ENCODE data around the gene ENAH.

DNA sequence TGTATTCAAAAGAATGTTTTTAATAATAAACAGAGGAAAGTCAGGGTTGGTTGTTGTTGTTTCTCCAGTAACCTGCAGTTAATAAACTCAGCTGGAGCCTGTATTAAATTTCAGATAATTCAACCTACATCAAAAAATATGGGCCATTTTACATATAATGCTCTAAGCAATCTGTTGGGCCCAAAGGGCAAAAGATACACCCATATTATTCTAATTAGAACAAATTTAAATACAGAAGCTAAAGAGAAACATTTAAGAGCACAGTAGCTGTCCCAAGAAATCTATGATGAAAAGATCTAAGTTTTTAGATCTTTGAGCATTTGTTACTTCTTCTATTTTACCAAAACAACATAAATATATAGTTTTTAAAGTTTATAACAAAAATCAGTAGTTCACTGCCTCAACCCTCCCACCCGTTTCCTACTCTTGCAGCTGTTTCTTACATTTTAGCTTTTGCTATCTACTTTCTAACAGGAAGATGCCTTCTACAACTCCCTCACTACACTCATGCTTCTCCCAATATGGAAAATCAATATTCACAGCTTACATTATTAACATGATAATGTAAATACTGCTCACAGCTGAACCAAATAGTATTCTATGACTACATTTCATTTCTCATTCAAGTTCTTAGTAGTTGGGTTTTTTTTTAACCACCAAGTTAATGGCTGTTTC lies 130.2 kb downstream of the ENAH start:
- TF ChIP-seq POLR2A (IDR thresholded peaks at IDR 0.05) = no peak
- TF ChIP-seq CTCF (IDR thresholded peaks at IDR 0.05) = no peak

All from uterus (tissue), 2 donors.